ENCODE results near the gene ABCC1. TPM values are rescaled to one million over a fixed set of nuclear protein-coding genes. Genes with fewer than 3 reads are reported as not detected.

Gene ABCC1
- total RNA-seq, 1 experiment from 2014 or later = 56.4 TPM

GRCh38 chr16:16021646-16021987, 72.2 kb downstream of the ABCC1 start:
- peak overlapping the region; percentile 69 to 83 (median 74); a peak in 5 of 7 replicates for H3K27ac Mint-ChIP-seq
- H3K9ac ChIP-seq (ENCODE audit: extremely low read depth, insufficient read length, low read length) = no peak overlapping the region
- no peak overlapping the region for H2BK120ac ChIP-seq (ENCODE audit: low read depth, low read length, poor library complexity, severe bottlenecking)
- H3K79me2 ChIP-seq (ENCODE audit: insufficient read depth, low read length) = no peaks in the 10 kb centered on the region
- H3K4me1 ChIP-seq (ENCODE audit: insufficient read depth, low read length) = no peaks in the 10 kb centered on the region
- no peak overlapping the region for H3K4me2 ChIP-seq (ENCODE audit: insufficient read depth, insufficient read length, low read length)
- TF ChIP-seq CTCF (conservative IDR thresholded peaks at IDR 0.05) = no peak
- no CpG with 5 or more reads among the region's 9 CpGs for WGBS (ENCODE audit: extremely low coverage, insufficient read length, low lambda C conversion rate)
- no peak overlapping the region for H2AK5ac ChIP-seq (ENCODE audit: insufficient read length, low read length)
- peaks cover 1 to 3% of the 10 kb centered on the region in 2 experiments; a peak in 2 of 4 replicates for H3K4me1 Mint-ChIP-seq
- H3T11ph ChIP-seq (ENCODE audit: low read length) = no peak overlapping the region
- H3K56ac ChIP-seq (ENCODE audit: insufficient read length, low read depth, low read length) = no peak overlapping the region
- no peak for DNase-seq
- no peak overlapping the region for H3K18ac ChIP-seq (ENCODE audit: insufficient read length, low read depth, low read length)
- H3K4me3 Mint-ChIP-seq = no peak overlapping the region
- H3K9me3 ChIP-seq (ENCODE audit: control insufficient read depth, low read depth, low read length) = no peaks in the 10 kb centered on the region
- no peak overlapping the region for H2AFZ ChIP-seq (ENCODE audit: low read length)
- no peak overlapping the region for H2BK12ac ChIP-seq (ENCODE audit: insufficient read length, low read depth, low read length)
- H2BK20ac ChIP-seq (ENCODE audit: low read depth, low read length, poor library complexity, severe bottlenecking) = no peak overlapping the region
- H4K91ac ChIP-seq (ENCODE audit: insufficient read length, low read depth, low read length) = no peak overlapping the region
- H2BK15ac ChIP-seq (ENCODE audit: low read depth, low read length) = no peak overlapping the region
- no peak overlapping the region for H4K8ac ChIP-seq (replicated peaks; ENCODE audit: insufficient read length, low read depth, low read length)
- no peaks in the 10 kb centered on the region for H4K20me1 ChIP-seq (ENCODE audit: control insufficient read depth, insufficient read depth, insufficient read length)
- peaks cover 19 to 48% (median 48%) of the 10 kb centered on the region in 3 experiments for H3K36me3 Mint-ChIP-seq (ENCODE audit: insufficient read depth in 1 of 3, low read depth in 3 of 3)
- no peak overlapping the region for H3K23ac ChIP-seq (ENCODE audit: insufficient read length, low read depth, low read length)
- H3K79me1 ChIP-seq (ENCODE audit: insufficient read depth, low read depth, low read length, poor library complexity, severe bottlenecking) = no peaks in the 10 kb centered on the region
- H3K4ac ChIP-seq (ENCODE audit: low read depth, low read length) = no peak overlapping the region
- H3K14ac ChIP-seq (ENCODE audit: insufficient read depth, low read length) = no peak overlapping the region
- no peaks in the 10 kb centered on the region; a peak in 1 of 5 replicates for H3K9me3 Mint-ChIP-seq
- no peak overlapping the region for H4K5ac ChIP-seq (ENCODE audit: insufficient read length, low read depth, low read length)
- H3K23me2 ChIP-seq (ENCODE audit: insufficient read length, low read depth, low read length, poor library complexity, severe bottlenecking) = no peaks in the 10 kb centered on the region
- no peaks in the 10 kb centered on the region for H3K27me3 Mint-ChIP-seq (ENCODE audit: low read depth)
- H3K27ac ChIP-seq (ENCODE audit: insufficient read length, low read depth, low read length) = no peak overlapping the region
- no peaks in the 10 kb centered on the region for H3K27me3 ChIP-seq (ENCODE audit: insufficient read depth, low read length)
- H2BK5ac ChIP-seq (ENCODE audit: insufficient read length, low read length) = no peak overlapping the region
